Chondrocyte (in vitro differentiated cells): Measurements from ENCODE around the gene RPUSD4. TPM values are rescaled to one million over a fixed set of nuclear protein-coding genes. Genes with fewer than 3 reads are reported as not detected.

Experiments
- DNase-seq: peaks from one replicate; pipeline ENCODE4 v3.0.0; 2021; ENCODE audit warnings: mixed read lengths, low spot score
- H3K27ac Mint-ChIP-seq: one replicate; pipeline ENCODE4 v1.8.0; 2021; ENCODE audit warnings: mild to moderate bottlenecking, moderate library complexity, mixed read lengths; ENCODE audit not compliant: unreplicated experiment
- H3K27me3 Mint-ChIP-seq: 2 replicates; pipeline ENCODE4 v1.8.0; 2021; ENCODE audit warnings: low read depth, mixed read lengths
- H3K36me3 Mint-ChIP-seq: 2 replicates; pipeline ENCODE4 v1.8.0; 2021; ENCODE audit warnings: low read depth, mixed read lengths
- H3K4me1 Mint-ChIP-seq: 2 replicates; pipeline ENCODE4 v1.8.0; 2021; ENCODE audit warnings: low read depth, mild to moderate bottlenecking, mixed read lengths
- H3K4me3 Mint-ChIP-seq: one replicate; pipeline ENCODE4 v1.8.0; 2021; ENCODE audit warnings: mild to moderate bottlenecking, moderate library complexity, mixed read lengths; ENCODE audit not compliant: unreplicated experiment
- H3K9me3 Mint-ChIP-seq: 2 replicates; pipeline ENCODE4 v1.8.0; 2021; ENCODE audit warnings: low read depth, mixed read lengths
- total RNA-seq: library from RNA; stranded (reverse); gene quantifications from 3 replicates; pipeline ENCODE4 v1.2.1, GENCODE V29; 2021
- TF ChIP-seq, protein P1 (sequence below): fragments of 200-600 bp; sonication (generic); IDR thresholded peaks from 2 replicates; pipeline ENCODE4 v1.5.0; 2021; ENCODE audit warnings: antibody characterized with exemption, mild to moderate bottlenecking, moderate library complexity

Gene RPUSD4
- total RNA-seq, 1 donor from 2014 or later, result 16.2 TPM

- H3K4me3 Mint-ChIP-seq, result peak overlapping the region; percentile 25
- H3K36me3 Mint-ChIP-seq, result no peaks in the 10 kb centered on the region
- H3K27ac Mint-ChIP-seq, result peak overlapping the region; percentile 94
These were observed 48.3 kb downstream of the RPUSD4 start for GRCh38 chr11:126163074-126163700.

DNA sequence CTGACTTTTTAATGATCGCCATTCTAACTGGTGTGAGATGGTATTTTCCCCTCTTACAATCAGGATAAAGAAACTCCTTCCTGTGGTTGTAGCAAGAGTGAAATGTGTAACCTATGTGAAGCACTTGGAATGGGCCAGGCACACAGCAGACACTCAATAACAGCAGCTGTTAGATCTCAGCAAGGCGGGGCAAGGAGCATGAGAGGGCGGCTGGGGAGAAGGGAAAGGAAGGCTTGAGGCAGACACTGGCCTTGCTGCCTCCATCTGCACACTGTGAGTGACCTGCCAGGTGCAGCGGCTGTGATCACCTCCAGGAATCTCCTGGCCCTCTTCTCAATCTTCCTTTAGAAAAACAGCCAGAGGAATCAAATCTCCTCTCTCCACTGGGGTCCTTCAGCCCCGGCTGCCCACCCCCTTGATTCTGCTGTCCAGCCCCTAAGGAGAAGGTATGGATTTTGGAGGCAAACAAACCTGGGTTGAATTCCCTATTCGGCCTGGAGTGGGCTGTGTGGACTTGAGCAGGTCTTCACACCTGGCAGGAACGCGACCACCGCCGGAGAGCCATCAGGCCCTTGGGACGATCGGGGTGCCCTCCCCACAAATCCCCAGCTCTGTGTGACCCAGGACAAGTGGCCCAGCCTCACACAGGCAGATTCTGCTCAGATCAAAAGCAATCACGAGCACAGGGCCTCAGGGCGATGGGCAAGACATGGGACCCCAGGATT is 49.0 kb downstream of the RPUSD4 start:
- TF ChIP-seq, protein P1, sequence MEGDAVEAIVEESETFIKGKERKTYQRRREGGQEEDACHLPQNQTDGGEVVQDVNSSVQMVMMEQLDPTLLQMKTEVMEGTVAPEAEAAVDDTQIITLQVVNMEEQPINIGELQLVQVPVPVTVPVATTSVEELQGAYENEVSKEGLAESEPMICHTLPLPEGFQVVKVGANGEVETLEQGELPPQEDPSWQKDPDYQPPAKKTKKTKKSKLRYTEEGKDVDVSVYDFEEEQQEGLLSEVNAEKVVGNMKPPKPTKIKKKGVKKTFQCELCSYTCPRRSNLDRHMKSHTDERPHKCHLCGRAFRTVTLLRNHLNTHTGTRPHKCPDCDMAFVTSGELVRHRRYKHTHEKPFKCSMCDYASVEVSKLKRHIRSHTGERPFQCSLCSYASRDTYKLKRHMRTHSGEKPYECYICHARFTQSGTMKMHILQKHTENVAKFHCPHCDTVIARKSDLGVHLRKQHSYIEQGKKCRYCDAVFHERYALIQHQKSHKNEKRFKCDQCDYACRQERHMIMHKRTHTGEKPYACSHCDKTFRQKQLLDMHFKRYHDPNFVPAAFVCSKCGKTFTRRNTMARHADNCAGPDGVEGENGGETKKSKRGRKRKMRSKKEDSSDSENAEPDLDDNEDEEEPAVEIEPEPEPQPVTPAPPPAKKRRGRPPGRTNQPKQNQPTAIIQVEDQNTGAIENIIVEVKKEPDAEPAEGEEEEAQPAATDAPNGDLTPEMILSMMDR, result no peak
- Mint-ChIP-seq H3K4me1 (peaks cover 34% of the 10 kb centered on the region), H3K9me3 (no peaks in the 10 kb centered on the region), H3K4me3 (no peak overlapping the region), H3K27ac (peak overlapping the region; percentile 94), H3K27me3 (no peaks in the 10 kb centered on the region), H3K36me3 (no peaks in the 10 kb centered on the region)
- DNase-seq, result no peak

More at GRCh38 chr11:126163074-126163700, 48.3 kb downstream of the RPUSD4 start:
- H3K4me1 Mint-ChIP-seq, result peaks cover 38% of the 10 kb centered on the region
- no peak for DNase-seq
- no peaks in the 10 kb centered on the region for H3K9me3 Mint-ChIP-seq
- TF ChIP-seq, protein P1, result peak; percentile 62
- no peaks in the 10 kb centered on the region for H3K27me3 Mint-ChIP-seq

- peaks cover 29% of the 10 kb centered on the region for H3K4me1 Mint-ChIP-seq
- TF ChIP-seq, protein P1, result no peak
- H3K4me3 Mint-ChIP-seq, result no peak overlapping the region
- H3K36me3 Mint-ChIP-seq, result no peaks in the 10 kb centered on the region
- H3K9me3 Mint-ChIP-seq, result no peaks in the 10 kb centered on the region
- H3K27me3 Mint-ChIP-seq, result no peaks in the 10 kb centered on the region
- DNase-seq, result no peak
- no peak overlapping the region for H3K27ac Mint-ChIP-seq
These were observed 50.4 kb downstream of the RPUSD4 start for GRCh38 chr11:126161023-126161391.

DNA sequence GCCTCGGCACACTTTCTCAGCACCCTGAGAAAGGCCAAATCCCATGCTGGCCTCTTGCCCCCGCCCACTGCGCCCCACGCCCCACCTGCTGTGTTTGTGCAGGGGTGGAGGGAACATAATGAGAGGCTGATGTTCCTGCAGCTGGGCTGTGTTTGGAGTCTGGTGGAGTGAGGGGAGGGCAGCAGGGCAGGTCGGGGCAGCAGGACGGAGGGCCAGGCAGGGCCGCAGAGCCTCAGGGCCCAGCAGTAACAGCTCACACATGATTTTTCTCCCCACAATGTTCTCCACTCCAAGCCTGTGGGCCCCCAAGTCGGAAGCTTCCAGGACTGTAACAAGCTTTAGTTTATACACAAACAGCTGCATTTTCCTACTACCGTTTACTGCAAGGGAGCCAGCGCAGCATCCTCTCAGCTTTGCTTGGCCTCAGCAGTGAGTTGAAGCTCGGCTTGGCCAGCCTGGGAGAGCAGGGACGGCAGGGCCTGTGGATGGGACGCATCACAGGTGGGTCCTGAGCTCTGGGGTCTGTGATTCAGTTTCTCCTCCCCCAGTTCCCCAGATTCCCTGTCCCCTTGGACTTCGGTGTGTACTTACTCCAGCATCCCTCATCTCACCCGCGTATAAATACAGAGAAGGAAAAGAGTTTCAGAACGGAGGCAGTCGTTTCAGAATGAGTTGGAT is 51.0 kb downstream of the RPUSD4 start:
- Mint-ChIP-seq H3K27ac (no peak overlapping the region), H3K27me3 (no peaks in the 10 kb centered on the region), H3K4me1 (peaks cover 29% of the 10 kb centered on the region), H3K4me3 (no peak overlapping the region), H3K9me3 (no peaks in the 10 kb centered on the region), H3K36me3 (no peaks in the 10 kb centered on the region)
- no peak for DNase-seq
- TF ChIP-seq, protein P1, result no peak

DNA sequence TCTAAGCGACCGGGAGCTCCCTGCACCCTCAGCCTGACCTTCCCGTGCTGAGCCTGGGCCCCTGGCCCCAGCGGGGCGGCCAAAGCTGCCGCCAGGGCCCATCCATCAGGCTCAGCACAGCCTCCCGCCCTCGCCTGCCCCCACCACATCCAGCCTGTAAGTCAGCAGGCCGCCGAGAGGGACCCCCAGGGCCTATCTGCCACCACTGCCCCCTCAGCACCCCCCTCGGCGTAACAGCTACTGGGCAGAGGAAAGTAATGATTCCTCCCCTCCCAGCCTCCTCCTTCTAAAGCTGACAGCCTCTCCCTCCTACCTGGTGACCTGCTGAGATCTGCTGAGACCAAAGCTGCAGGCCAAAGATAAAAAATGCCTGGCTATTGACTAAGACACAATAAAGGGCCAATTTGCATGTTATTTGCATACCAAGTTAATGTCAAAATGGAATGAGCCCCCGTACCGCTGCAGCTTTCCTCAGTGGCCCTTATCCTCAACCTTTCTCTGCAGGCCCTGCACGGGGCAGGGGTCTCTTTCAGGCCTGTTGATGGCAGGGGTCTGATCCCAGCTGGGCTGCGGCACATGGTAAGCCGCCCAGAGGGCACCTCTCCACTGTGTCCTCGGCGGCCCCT is 51.6 kb downstream of the RPUSD4 start:
- no peak overlapping the region for H3K4me3 Mint-ChIP-seq
- H3K27ac Mint-ChIP-seq, result no peak overlapping the region
- TF ChIP-seq, protein P1, result no peak
- peaks cover 27% of the 10 kb centered on the region for H3K4me1 Mint-ChIP-seq
- H3K9me3 Mint-ChIP-seq, result no peaks in the 10 kb centered on the region
- no peak for DNase-seq
- no peaks in the 10 kb centered on the region for H3K36me3 Mint-ChIP-seq
- peaks cover 2% of the 10 kb centered on the region for H3K27me3 Mint-ChIP-seq
